NCI-H2196 (cell line): ENCODE data around the gene KLHL22.
A peak's percentile ranks its signal among the peaks of the same experiment; 100 is the strongest.

Experiments used
- DNase-seq: peaks from one replicate; lab custom pipeline; 2025; ENCODE audit not compliant: unreplicated experiment; lab: John Stamatoyannopoulos, UW

KLHL22 gene

DNA sequence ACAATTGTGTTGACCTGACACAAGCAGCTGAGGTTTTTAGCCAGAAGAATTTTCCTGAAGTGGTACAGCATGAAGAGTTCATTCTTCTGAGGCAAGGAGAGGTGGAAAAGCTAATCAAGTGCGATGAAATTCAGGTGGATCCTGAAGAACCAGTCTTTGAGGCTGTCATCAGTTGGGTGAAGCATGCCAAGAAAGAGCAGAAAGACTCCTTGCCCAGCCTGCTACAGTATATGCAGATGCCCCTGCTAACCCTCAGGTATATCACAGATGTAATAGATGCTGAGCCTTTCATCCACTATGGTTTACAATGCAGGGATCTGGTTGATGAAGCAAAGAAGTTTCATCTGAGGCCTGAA lies 45.1 kb downstream of the KLHL22 start:
- DNase-seq: no peak

DNA sequence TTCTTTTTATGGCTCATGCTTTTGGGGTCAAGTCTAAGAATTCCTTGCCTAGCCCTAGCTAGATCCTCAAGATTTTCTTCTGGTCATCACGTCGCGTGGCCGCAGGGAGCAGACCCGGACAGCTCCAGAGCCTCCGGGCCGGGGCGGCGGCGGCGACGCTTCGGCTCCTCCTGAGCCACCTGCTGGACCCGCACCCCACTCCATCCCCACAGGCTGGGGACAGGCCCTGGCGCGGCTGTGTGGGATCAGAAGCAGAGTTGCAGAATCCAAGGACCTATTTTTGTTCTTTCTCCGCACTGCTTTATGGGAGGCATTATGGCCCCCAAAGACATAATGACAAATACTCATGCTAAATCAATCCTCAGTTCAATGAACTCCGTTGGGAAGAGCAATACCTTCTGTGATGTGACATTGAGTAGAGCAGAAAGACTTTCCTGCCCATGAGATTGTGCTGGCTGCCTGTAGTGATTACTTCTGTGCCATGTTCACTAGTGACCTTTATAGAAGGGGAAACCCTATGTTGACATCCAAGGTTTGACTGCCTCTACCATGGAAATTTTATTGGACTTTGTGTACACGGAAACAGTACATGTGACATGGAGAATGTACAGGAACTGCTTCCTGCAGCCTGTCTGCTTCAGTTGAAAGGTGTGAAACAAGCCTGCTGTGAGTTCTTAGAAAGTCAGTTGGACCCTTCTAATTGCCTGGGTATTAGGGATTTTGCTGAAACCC lies 45.6 kb downstream of the KLHL22 start:
- DNase-seq: no peak

DNA sequence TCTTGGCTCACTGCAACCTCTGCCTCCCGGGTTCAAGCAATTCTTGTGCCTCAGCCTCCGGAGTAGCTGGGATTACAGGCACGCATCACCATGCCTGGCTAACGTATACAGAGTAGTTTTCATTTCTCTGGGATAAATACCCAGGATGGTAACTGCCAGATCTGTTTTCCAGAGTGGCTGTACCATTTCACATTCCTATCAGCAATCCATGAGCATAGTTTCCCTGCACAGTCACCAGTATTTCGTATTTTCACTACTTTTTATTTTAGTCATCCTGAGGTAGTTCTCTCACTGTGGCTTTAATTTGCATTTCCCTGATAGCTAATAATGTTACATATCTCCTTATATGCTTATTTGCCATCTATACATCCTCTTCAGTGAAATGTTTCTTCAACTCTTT lies 47.0 kb downstream of the KLHL22 start:
- no peak for DNase-seq

DNA sequence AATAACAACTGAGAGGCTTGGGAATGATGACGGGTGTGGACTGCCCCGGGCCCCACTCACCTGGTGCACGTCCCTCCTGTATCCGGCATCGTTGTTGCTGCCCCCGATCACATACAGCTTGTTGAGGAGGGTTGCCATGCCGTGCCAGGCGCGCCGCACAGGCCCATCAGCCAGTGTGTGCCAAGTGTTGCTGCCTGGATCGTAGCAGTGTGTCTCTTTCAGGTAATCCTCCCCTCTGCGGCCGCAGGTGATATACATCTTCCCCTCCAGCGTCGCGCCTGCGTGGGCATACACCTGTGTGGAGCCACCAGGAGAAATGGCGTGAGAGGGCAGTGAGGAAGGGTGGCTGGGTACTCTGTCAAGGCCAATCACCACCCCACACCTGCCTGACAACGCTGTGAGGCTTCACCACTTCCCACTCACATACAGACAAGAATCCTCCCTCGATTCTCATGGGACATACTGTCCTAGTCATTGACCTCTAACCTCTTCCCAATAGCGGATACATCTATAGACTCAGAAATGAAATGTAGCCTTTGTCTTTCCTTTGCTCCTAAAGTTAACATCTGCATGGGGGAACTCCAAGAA lies 49.1 kb downstream of the KLHL22 start:
- no peak for DNase-seq

DNA sequence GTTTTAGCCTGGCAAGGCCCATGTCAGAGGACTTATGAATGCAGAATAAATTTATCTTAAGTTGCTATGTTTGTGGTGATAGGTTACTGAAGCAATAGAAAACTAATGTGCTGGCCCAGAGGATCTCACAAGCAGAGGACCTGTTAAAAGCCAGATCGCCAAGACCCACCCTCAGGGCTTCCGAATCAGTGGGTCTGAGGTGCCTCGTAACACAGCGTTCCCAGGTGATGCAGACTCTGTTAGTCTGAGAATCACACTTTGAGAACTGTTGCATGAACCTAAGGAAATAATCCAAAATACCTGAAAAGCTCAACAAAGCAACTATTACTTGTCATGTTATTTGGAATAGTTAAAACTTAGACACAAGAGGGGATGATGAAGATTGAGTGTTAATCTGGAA lies 51.3 kb downstream of the KLHL22 start:
- no peak for DNase-seq

DNA sequence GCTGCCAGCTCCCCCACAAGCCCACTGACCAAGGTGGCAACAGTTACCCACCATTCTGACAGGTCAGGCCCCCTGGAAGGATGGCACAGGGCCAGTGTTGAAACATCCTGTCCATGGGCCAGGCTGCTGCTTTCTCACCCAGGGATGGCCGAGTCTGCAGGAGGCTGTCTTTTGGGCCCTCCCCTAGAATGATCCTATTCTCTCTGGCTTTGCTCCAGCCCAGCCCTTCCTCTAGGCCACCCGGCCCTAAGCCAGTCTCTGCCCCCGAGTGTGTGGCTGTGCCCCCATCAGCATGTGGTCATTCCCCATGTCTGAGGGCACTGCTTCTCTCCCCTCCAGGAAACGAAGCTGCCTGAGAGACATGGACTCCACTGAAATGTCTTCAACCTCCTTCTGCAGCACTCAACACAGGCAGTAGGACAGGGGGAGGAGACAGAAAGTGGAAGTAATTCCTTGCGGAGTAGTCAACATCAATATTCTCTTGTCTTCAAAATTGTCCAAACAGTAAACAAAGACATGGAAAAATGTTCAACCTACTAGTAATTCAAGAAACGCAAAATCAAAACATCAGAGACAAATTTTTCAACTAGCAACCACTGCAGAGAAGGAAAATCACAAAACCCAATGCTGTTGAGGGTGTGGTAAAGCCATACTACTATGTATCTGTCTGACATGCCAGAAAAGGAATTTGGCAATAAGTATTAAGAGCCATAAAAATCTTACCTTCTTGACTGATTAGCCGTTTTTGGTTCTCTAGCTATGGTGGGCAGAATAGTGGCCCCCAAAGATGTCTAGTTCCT lies 52.9 kb downstream of the KLHL22 start:
- no peak for DNase-seq

DNA sequence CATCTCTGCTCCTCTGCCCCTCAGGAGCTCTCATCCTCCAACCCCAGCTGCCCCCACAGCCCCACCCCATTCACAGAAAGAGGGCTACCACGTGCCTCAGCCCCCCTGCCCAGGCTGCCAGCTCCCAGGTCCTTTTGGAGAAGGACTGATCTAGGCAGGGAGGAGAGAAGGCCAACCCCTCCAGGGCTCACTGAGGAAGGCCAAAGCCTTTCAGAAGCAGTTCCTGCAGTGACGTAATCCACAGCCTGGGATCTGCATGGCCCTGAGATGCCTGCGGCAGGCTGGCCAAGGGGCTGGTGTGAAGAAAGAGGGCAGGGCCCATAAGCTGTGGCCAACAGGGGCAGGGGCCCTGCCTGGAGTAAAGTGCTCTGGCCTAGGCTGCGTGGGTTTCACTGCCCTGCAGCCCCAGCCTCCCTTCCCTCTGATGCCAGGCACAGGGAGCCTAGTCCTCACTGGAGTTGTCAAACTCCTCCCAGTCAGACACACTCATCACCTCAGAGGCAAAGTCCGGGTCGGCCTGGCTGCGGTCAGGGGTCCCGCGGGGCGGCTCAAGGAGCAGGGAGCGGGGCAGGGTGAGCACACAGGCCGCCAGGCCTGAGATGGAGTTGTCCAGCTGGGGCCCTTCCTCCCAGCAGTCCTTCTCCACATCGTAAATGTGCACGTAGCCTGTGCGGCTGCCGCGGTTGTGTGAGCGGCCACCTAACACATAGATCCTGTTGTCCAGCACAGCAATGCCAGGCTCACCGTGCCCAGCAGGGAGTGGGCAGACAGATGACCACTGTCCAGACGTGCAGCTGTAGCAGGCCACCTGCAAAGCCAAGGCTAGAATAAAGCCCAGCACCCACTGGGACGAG lies 53.7 kb downstream of the KLHL22 start:
- no peak for DNase-seq

DNA sequence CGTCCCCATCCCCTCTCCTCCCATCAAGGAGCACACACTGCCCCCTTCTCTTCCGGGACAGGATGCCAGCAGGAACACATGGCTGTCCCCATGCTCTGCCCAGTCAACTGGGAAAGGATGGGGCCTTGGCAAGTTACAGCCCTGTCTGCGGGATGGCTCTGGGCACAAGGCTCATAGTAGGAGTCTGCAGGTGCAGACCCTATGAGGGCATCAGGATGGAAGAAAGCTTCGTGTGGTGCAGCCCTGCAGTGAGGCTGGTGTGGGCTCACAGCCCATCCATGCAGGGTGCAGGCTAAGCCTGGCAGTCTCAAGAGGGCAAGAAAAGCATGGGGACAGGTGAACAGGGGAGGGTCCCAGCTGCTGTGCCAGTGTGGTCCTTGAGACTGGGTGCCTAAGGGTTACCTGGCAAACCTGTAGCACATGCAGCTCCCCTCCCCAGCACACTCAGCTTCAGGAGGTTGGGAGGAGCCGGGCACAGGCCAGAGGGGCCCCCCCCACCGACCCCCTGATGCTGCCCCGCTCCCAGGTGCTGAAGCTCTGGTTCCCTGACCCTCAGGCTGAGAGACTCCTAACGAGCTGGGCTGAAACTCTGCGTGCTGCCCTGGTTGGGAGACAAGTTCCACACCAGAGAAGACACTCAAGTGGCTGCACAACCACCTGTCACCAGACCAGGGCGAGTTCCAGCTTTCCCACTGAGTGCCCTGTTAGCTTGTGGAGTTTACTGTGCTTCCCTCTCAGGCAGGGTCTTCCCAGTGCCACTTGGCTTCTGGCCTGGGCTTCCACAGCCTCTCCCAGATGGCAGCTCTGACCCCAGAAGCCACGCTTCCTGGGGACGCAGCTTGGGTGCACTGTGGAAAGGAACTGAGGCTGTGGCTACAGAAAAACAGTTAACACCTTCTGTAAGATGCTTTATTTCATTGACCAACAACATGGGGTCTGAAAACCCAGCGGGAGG lies 54.7 kb downstream of the KLHL22 start:
- no peak for DNase-seq

DNA sequence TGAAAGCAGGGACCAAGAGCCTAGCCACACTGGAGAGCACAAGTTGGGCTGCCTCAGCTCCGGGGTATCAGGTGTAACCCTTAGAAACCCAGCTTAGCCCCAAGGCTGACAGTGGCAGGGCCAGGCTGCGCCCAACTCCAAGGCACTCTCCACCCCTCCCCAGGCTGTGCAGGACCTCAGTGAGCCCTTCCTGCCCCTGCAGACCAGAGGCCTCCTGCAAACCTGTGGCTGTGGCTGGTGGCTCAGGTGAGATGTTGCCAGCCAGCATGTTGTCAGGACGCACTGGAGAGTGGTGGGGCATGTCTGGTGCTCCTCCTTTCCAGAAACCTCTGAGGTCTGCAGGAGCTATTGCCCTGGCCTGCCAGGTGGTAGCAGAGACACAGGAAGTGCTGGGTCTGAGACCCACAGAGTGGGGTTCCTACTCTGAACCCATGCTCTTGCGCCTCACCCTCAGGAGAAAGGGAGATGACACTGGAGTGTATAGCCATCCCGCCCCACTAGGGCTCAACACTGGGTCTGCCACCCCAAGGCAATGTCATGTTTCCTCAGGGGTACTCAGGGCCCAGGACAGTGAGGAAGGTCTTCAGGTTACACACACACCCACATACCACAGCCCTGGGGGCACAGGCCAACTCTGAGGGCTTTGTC lies 55.5 kb downstream of the KLHL22 start:
- DNase-seq: no peak

DNA sequence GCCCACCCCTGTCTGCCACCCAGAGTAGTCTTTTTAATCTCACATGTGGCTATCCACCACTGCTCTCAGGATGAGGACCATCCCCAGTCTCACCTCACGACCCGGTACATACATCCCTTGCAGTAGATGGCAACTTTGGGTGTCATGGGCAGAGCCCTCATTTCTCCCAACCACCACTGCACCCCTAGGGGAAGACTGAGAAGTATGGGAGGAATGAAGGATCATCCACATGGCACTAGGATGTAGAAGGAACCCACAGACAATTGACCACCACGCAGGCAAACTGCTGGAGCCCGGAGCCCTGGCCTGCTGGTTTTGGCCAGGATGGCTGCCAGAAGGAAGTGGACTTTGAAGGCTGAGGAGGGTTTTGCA lies 56.1 kb downstream of the KLHL22 start:
- no peak for DNase-seq

DNA sequence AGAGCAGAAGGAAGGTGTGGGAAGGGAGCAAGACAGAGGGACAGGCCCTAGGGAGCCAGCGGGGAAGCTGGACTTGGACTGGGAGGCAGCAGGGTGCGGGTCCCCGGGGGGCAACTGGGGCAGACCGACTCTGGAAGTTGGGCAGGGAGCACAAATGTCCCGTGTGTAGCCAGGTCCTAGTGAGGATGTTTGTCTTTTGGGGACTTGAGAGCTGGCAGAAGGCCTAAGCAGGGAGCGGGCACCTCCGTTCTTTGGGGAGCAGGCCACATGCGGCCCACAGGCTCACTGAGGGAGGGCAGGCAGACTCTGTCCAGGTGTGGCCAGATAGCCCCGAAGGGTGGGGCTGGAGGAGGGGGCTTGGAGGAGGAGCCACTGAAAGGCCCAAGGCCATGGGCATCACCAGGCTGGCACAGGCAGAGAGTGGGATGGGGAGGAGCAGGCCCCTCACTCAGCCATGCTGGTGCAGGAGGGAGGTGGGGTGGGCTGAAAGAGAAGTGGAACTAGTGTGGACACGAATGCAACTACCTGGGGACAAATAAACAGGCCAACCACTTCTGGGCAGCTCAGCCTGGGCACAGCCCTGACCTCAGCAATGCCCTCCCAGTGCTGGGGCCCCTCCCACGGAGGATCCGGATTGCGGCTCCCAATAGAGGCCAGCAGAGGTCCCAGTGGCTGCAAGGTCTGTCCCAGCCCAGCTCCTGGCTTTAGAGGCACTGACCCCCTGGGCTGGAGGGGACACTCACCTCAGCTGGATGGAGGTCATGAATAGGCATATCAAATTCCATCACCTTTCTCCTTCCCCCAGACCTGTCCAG lies 56.7 kb downstream of the KLHL22 start:
- DNase-seq: peak; percentile 1

DNA sequence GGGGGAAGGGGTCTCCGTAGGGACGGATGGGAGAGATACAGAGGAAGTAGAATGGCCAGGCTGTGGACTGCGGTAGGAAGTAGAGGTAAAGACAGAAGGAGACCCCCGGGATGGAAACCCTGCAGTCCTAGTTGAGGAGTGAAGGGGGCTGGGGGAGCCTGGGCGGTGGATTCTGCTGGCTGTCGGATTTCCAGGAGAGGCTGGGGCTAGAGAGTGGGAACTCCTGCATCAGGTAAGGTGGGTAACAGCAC lies 57.2 kb downstream of the KLHL22 start:
- no peak for DNase-seq

DNA sequence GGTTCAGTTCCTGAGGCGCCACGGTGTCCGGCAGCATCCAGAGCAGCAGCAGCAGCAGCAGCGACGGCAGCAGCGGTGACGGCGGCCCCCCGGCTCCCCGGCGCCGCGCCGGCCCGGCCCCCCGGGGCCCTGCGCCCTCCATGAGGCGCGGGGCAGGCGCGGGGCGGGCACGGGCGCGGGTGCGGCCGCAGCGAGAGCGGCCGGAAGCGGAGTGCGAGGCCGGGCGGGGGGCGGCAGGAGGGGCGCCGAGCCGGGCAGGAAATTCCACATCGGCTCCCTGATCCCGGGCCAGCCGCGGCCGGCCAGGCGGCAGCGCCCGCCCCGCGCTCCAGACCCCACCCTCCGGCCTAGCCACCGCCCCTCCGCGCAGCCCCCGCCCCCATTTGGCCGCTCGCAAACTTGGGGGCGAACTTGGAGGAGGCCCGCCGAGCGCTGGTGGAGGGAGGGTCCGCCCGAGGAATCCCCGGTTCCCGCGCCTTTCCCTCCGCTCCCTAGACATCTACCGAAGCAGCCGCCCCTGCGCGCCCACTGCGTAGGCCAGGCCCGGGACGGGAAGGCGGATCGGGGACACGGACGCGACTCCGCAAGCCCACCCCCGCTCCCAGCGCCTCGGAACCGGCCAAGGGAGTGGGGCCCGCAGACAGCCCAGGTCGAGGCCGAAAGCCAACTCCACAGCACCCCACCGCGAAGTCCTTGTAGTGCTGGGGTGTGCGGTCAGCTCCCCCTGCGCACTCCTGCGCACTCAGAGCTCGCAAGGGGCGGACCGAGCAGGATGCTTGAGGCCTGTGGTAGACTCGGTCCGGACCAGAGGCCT lies 57.8 kb downstream of the KLHL22 start, which contains the start of gene SCARF2:
TSS of gene SCARF2 (minus strand) at position 213 of the 814 bp plus-strand sequence. CDS start at position 142, 71 bp downstream.
- no peak for DNase-seq

DNA sequence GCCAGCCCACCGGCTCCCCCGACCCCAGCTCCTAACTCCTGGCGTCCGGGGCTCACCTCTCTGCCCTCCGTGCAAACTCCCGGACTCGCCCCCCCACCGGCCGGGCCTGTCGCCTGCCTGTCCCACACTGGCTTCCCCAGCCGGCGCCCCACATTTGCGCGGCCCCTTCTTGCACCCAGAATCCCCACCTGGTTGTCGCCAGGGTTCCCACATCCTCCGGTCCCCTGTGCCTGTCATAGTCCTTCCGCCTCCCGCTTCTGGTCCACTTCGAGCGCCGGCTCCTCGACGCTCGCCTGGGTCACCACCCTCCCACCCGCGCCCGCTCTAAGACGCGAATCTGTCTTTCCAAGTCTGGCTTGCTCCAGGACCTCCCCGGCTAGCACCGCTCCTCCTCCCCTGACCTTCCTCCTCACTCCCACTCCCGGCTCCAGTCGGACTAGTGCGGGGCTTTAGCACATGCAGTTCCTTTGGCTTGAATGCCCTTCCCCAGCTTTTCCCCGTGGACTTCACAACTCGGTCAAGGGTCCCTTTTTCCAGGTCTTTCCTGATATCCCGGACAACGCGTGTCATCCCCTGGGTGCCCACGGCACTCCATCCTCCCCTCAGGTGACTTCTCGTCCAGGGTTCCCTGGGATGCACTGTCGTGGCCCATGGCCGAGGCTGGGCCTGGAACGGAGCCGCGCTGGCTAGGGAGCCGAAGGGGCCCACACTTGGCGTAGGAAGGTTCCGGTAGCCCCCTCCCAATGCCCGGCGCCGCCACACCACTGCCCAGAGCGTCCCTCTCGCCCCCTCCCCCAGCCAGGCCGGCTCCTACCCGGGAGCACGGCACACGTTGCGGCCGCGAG lies 58.6 kb downstream of the KLHL22 start:
- DNase-seq: no peak

DNA sequence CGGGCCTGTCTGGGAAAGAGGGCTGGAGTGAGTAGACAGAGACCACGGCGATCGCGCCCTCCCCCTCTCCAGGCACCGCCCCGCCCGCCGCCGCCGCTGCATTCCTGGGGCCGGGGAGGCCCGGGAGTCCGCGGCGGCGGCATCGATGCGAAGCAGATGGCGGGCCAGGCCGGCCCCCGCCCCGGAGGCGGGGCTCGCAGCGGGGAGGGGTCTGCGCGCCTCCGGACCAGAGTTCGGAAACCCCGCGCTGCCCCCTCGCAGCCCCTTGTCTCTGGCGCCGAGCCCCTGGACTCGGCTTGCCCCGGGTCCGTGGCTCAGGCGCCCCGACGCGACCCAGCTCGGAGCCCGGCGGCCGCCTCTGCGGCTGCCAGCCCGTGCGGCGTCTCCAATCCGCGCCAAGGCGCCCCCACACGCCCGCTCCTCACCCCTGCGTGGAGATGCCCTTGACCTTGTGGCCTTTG lies 59.3 kb downstream of the KLHL22 start:
- no peak for DNase-seq

DNA sequence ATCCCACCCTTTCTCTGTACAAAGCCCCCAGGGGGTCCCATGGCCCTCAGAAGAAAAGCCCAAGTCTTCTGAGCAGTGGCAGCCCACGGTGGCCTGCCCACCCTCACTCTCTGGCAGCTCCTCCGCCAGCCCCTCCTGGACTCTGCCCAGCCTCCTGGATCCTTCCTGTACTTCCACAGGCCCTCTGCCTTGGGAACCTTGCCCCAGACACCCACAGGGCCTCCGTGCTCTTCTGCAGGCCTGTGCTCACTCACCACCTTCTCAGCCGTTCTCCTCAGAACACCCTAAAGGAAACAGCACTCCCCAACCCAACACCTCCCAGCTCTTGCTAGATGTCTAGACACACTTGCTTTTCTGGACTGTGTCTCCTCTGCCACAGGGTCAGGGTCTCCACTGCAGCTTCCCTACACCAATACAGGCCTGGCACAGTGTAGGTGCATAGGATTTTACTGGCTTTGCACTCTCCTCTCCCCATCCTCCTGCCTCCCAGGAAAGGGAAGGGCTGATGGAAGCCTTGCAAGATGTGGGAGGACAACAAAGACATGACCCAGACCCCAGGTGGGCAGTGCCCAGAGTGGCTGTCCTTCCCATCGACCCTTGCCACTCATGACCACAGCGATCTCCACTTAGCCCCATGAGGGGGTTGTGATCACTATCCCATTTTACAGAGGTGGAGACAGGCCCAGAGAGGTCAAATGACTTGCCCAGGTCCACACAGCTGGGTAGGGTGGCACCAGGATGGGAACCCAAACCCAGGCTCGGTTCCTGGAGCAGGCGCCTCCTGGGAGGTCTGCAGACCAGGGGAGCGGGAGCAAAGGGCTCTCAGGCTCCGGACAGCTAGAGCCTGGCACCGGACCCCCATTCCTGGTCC lies 59.9 kb downstream of the KLHL22 start:
- no peak for DNase-seq
